Left ventricle myocardium inferior (tissue), 1 donor: ENCODE measurements around the gene FTCD. TPM values are rescaled to one million over a fixed set of nuclear protein-coding genes. Genes with fewer than 3 reads are reported as not detected.

ENCODE experiments used
- DNase-seq: peaks from one replicate; pipeline ENCODE4 v3.0.0-alpha.2; 2020
- H3K27ac ChIP-seq: fragments of 200-600 bp; replicated peaks from 2 replicates; pipeline ENCODE4 v1.8.0; 2021
- H3K27me3 ChIP-seq: fragments of 200-600 bp; 2 replicates; pipeline ENCODE4 v1.8.0; 2021; ENCODE audit warnings: low read depth
- H3K36me3 ChIP-seq: fragments of 200-600 bp; 2 replicates; pipeline ENCODE4 v1.8.0; 2021
- H3K4me1 ChIP-seq: fragments of 200-600 bp; 2 replicates; pipeline ENCODE4 v1.8.0; 2021
- H3K4me3 ChIP-seq: fragments of 200-600 bp; 2 replicates; pipeline ENCODE4 v1.8.0; 2021; ENCODE audit warnings: mild to moderate bottlenecking, moderate library complexity
- H3K9me3 ChIP-seq: fragments of 200-600 bp; replicated peaks from 2 replicates; pipeline ENCODE4 v1.8.0; 2021
- CTCF ChIP-seq: fragments of 200-600 bp; IDR thresholded peaks from 2 replicates; pipeline ENCODE4 v1.8.0; 2021; ENCODE audit warnings: antibody characterized with exemption, mild to moderate bottlenecking, borderline replicate concordance
- intact Hi-C: fragments of 100-400 bp; cut with micrococcal nuclease; formaldehyde crosslinking; loops from one replicate; pipeline ENCODE4 v1.11.0; 2022
- total RNA-seq: library from RNA; stranded (reverse); fragmentation: NEBNext Ultra II Directional; extraction: Animal tissue kit (Norgen Biotek cat#: 25700); gene quantifications from one replicate; pipeline ENCODE4 v1.2.1, GENCODE V29; 2021
- donor health status: DM: no; HTN: yes; CAD: no; lungs with severe emphysema.

The FTCD gene
- total RNA-seq, 1 donor from 2014 or later = 2.2 TPM

GRCh38 chr21:46116189-46116775 lies 39.1 kb downstream of the FTCD start:
- intact Hi-C loops = no loop called here
- Histone ChIP-seq H3K4me1 (peaks cover under 1% of the 10 kb centered on the region), H3K27me3 (no peaks in the 10 kb centered on the region), H3K9me3 (peaks cover 10% of the 10 kb centered on the region), H3K27ac (no peak overlapping the region), H3K4me3 (no peak overlapping the region), H3K36me3 (peaks cover 93% of the 10 kb centered on the region)
- no peak for TF ChIP-seq CTCF
- peak; percentile 8 for DNase-seq

- no peak for TF ChIP-seq CTCF
- peak; percentile 10 for DNase-seq
- H3K4me3 ChIP-seq = no peak overlapping the region
- intact Hi-C loops = no loop called here
- peaks cover 10% of the 10 kb centered on the region for H3K9me3 ChIP-seq
- peaks cover 7% of the 10 kb centered on the region for H3K4me1 ChIP-seq
- no peaks in the 10 kb centered on the region for H3K27me3 ChIP-seq
- H3K27ac ChIP-seq = no peak overlapping the region
- H3K36me3 ChIP-seq = peaks cover 88% of the 10 kb centered on the region
Measured at GRCh38 chr21:46115441-46116188, 39.8 kb downstream of the FTCD start.

- intact Hi-C loops = no loop called here
- DNase-seq = peak; percentile 10
Measured at GRCh38 chr21:46114963-46115362, 40.4 kb downstream of the FTCD start.

GRCh38 chr21:46113497-46114176 lies 41.7 kb downstream of the FTCD start:
- no peak overlapping the region for H3K27ac ChIP-seq
- no peak for TF ChIP-seq CTCF
- H3K4me3 ChIP-seq = no peak overlapping the region
- no peak for DNase-seq
- peaks cover 10% of the 10 kb centered on the region for H3K9me3 ChIP-seq
- intact Hi-C loops = no loop called here
- H3K27me3 ChIP-seq = no peaks in the 10 kb centered on the region
- peaks cover 68% of the 10 kb centered on the region for H3K36me3 ChIP-seq
- H3K4me1 ChIP-seq = peaks cover 27% of the 10 kb centered on the region

More at GRCh38 chr21:46114963-46115362, 40.4 kb downstream of the FTCD start:
- Histone ChIP-seq H3K36me3 (peaks cover 81% of the 10 kb centered on the region), H3K27ac (no peak overlapping the region), H3K4me1 (peaks cover 14% of the 10 kb centered on the region), H3K4me3 (no peak overlapping the region), H3K27me3 (no peaks in the 10 kb centered on the region), H3K9me3 (peaks cover 10% of the 10 kb centered on the region)
- no peak for TF ChIP-seq CTCF

- Histone ChIP-seq H3K4me3 (no peak overlapping the region), H3K9me3 (peaks cover 16% of the 10 kb centered on the region), H3K27me3 (no peaks in the 10 kb centered on the region), H3K4me1 (peaks cover 30% of the 10 kb centered on the region), H3K27ac (no peak overlapping the region), H3K36me3 (peaks cover 61% of the 10 kb centered on the region)
- TF ChIP-seq CTCF = no peak
- DNase-seq = no peak
- intact Hi-C loops = no loop called here
Measured at GRCh38 chr21:46112725-46113215, 42.6 kb downstream of the FTCD start.
